ENCODE measurements around the gene SSTR5. TPM values are rescaled to one million over a fixed set of nuclear protein-coding genes. Genes with fewer than 3 reads are reported as not detected.

SSTR5 gene
- total and polyA plus RNA-seq, 2 donors (not counting 1 experiment from before 2014, with no cell fraction given): not detected

DNA sequence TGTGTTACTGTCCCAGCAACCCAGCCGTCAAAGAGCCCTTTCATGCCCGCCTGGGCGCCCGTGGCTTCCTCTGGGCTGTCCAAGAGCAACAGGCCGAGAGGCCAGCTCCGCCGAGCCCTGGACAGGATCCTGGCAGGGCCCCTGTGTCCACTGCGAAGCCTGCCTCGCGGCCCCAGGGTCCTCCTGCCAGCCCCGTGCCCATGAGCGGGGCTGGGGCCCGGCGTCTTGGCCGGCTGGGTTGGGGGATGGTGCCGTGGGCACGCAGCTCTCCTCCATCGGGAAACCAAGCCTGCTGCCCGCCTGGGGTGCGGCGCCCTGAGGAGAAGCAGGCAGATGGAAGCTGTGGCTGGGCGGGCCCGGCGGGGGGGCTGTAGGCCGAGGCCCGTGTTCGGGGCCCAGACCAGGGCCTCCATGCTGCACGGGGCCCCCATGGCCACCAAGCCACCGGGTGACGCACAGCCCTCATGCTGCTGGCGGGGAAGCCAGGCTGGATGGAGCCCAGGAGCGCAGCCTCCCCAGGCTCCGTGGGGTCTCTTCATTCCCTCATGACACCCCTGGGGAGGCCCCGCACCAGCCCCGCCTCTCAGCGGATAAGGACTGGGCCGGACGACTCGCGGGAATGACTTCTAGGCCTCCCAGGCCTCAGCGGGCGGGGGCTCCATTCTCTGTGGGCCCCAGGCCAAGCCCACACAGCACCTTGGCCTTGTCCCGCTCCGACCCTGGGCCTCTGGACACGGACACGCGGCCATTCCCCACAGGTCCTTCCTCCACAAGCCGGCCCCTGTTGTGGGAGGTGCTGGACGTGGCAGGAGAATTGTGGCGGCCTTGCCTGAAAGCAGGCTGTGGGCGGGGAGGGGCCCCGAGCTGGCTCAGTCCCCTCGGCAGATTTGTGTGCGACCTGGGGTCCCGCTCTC lies 23.9 kb downstream of the SSTR5 start, which contains the start of gene C1QTNF8:
C1QTNF8 (minus strand) TSS at position 76 of the 914 bp plus-strand sequence. CDS start 1,322 bp downstream, outside the sequence.
- H3K9me3 Mint-ChIP-seq (ENCODE audit: insufficient read depth): no peaks in the 10 kb centered on the region
- no peak within 1 kb of the TSS for H3K27ac Mint-ChIP-seq
- Histone ChIP-seq H3K9me3 (ENCODE audit: control extremely low read depth in 1 of 3, control insufficient read depth in 2 of 3, insufficient read depth in 1 of 3, low read length in 2 of 3) (peaks cover 0 to 5% (median 0%) of the 10 kb centered on the region in 3 donors), H3K4me2 (replicated peaks; ENCODE audit: low read depth, low read length, poor library complexity, severe bottlenecking) (no peak within 1 kb of the TSS), H3K79me2 (ENCODE audit: control insufficient read depth, insufficient read depth, low read length) (no peaks in the 10 kb centered on the region), H3K4me3 (ENCODE audit: control extremely low read depth in 1 of 5, extremely low read depth in 1 of 5, insufficient read depth in 1 of 5, low read depth in 2 of 5, low read length in 4 of 5) (no peak within 1 kb of the TSS), H3K27ac (ENCODE audit: low read length in 2 of 2) (no peak within 1 kb of the TSS), H4K20me1 (ENCODE audit: control insufficient read depth, insufficient read depth, low read length, poor library complexity, severe bottlenecking) (no peaks in the 10 kb centered on the region), H3K4me1 (ENCODE audit: control insufficient read depth in 2 of 2, insufficient read depth in 2 of 2, low read length in 2 of 2) (no peaks in the 10 kb centered on the region), H3K27me3 (replicated peaks in 1 of 4; ENCODE audit: control extremely low read depth in 1 of 4, control insufficient read depth in 3 of 4, insufficient read depth in 4 of 4, low read length in 3 of 4) (no peaks in the 10 kb centered on the region), H3K36me3 (replicated peaks in 1 of 2; ENCODE audit: control extremely low read depth in 1 of 2, control insufficient read depth in 1 of 2, extremely low read depth in 1 of 2, insufficient read depth in 2 of 2, low read length in 1 of 2) (no peaks in the 10 kb centered on the region), H3K9ac (ENCODE audit: low read length) (no peak within 1 kb of the TSS), H2AFZ (ENCODE audit: insufficient read depth, low read depth, low read length, poor library complexity, severe bottlenecking) (no peak within 1 kb of the TSS)
- WGBS (ENCODE audit: insufficient coverage): 76% methylated on average over 52 of the region's 55 CpGs
- no peak for DNase-seq
- no peak within 1 kb of the TSS for H3K4me3 Mint-ChIP-seq
- no peak for TF ChIP-seq CTCF (IDR thresholded peaks at IDR 0.05)
- TF ChIP-seq EZH2 (IDR thresholded peaks at IDR 0.05; ENCODE audit: borderline replicate concordance, insufficient read depth, low read depth, low read length, poor library complexity, severe bottlenecking): no peak
- ChIA-PET POLR2A (no interaction called here), CTCF (no interaction called here)
- H3K4me1 Mint-ChIP-seq: no peaks in the 10 kb centered on the region
- no peaks in the 10 kb centered on the region for H3K27me3 Mint-ChIP-seq
- no peak for ATAC-seq (ENCODE audit: low read depth)
- intact Hi-C loops (cut with micrococcal nuclease): no loop called here

DNA sequence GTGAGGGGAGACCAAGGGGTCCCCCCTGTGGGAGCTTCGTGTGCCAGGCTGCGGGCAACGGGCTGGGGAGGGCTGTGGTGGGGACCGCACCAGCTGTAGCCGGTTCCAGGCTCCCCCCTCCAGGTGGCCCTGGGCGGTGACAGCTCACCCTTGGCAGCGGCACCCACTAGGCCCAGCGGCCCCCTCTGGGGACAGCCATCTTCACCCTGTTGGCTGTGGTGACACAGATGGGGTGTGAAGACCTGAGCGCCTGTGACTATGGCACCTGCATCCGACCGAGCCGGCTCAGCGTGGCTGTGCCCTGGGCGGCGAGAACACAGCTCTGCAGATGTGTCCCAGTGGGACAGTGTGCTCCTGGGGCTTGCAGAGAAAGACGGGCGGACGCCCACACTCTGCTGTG lies 24.6 kb downstream of the SSTR5 start:
- Mint-ChIP-seq H3K27ac (no peak overlapping the region), H3K4me3 (no peak overlapping the region), H3K27me3 (no peaks in the 10 kb centered on the region), H3K9me3 (ENCODE audit: insufficient read depth) (no peaks in the 10 kb centered on the region), H3K4me1 (no peaks in the 10 kb centered on the region)
- DNase-seq: no peak
- 39% methylated on average over 18 of the region's 18 CpGs for WGBS (ENCODE audit: insufficient coverage)
- intact Hi-C loops (cut with micrococcal nuclease): no loop called here
- ATAC-seq (ENCODE audit: low read depth): no peak
- no peak overlapping the region for H2AFZ ChIP-seq (ENCODE audit: insufficient read depth, low read depth, low read length, poor library complexity, severe bottlenecking)
- H3K79me2 ChIP-seq (ENCODE audit: control insufficient read depth, insufficient read depth, low read length): no peaks in the 10 kb centered on the region
- no peak overlapping the region for H3K27ac ChIP-seq (ENCODE audit: low read length in 2 of 2)
- peaks cover 0 to 4% (median 0%) of the 10 kb centered on the region in 3 donors for H3K9me3 ChIP-seq (ENCODE audit: control extremely low read depth in 1 of 3, control insufficient read depth in 2 of 3, insufficient read depth in 1 of 3, low read length in 2 of 3)
- H3K27me3 ChIP-seq (replicated peaks in 1 of 4; ENCODE audit: control extremely low read depth in 1 of 4, control insufficient read depth in 3 of 4, insufficient read depth in 4 of 4, low read length in 3 of 4): no peaks in the 10 kb centered on the region
- H3K4me2 ChIP-seq (replicated peaks; ENCODE audit: low read depth, low read length, poor library complexity, severe bottlenecking): no peak overlapping the region
- POLR2A ChIA-PET: no interaction called here
- CTCF ChIA-PET: no interaction called here
- no peaks in the 10 kb centered on the region for H4K20me1 ChIP-seq (ENCODE audit: control insufficient read depth, insufficient read depth, low read length, poor library complexity, severe bottlenecking)
- no peak overlapping the region for H3K9ac ChIP-seq (ENCODE audit: low read length)
- TF ChIP-seq CTCF (IDR thresholded peaks at IDR 0.05) (no peak), EZH2 (IDR thresholded peaks at IDR 0.05; ENCODE audit: borderline replicate concordance, insufficient read depth, low read depth, low read length, poor library complexity, severe bottlenecking) (no peak)
- H3K36me3 ChIP-seq (replicated peaks in 1 of 2; ENCODE audit: control extremely low read depth in 1 of 2, control insufficient read depth in 1 of 2, extremely low read depth in 1 of 2, insufficient read depth in 2 of 2, low read length in 1 of 2): no peaks in the 10 kb centered on the region
- H3K4me1 ChIP-seq (ENCODE audit: control insufficient read depth in 2 of 2, insufficient read depth in 2 of 2, low read length in 2 of 2): no peaks in the 10 kb centered on the region
- H3K4me3 ChIP-seq (ENCODE audit: control extremely low read depth in 1 of 5, extremely low read depth in 1 of 5, insufficient read depth in 1 of 5, low read depth in 2 of 5, low read length in 4 of 5): no peak overlapping the region

All from B cell (primary cell).